SK-N-SH treated with all-trans-retinoic acid at 6 μM for 48 hours (cell line): ENCODE results near the gene CDCA3.
"Not testable (repeated sequence)": the region's sequence is repeated elsewhere in the genome, so short reads cannot be mapped to it uniquely, and the experiment has no call there.

Experiments used
- ATAC-seq: fragments of 200-7000 bp; cut with Tn5 transposase; 3 replicates; pipeline ENCODE4 v1.9.1; 2020; ENCODE audit warnings: mild to moderate bottlenecking, moderate library complexity
- ARNTL ChIP-seq: fragments of 450-650 bp; formaldehyde crosslinking; IDR thresholded peaks from 2 replicates; pipeline ENCODE4 v1.5.0; 2020; ENCODE audit warnings: low read depth, mild to moderate bottlenecking, moderate library complexity, borderline replicate concordance
- BACH2 ChIP-seq: fragments of 250-450 bp; sonication (Bioruptor Pico); IDR thresholded peaks from 2 replicates; pipeline ENCODE4 v1.9.0; 2021; ENCODE audit warnings: mild to moderate bottlenecking, borderline replicate concordance
- CREB5 ChIP-seq: fragments of 250-450 bp; sonication (Bioruptor Pico); IDR thresholded peaks from 2 replicates; pipeline ENCODE4 v1.5.1; 2020; ENCODE audit warnings: low read depth, mild to moderate bottlenecking, moderate library complexity
- CSDC2 ChIP-seq: fragments of 250-450 bp; sonication (Bioruptor Pico); IDR thresholded peaks from 2 replicates; pipeline ENCODE4 v1.5.0; 2020; ENCODE audit warnings: mild to moderate bottlenecking, moderate library complexity
- CSRNP3 ChIP-seq: fragments of 250-450 bp; sonication (Bioruptor Pico); IDR thresholded peaks from 2 replicates; pipeline ENCODE4 v1.5.1; 2021; ENCODE audit warnings: mild to moderate bottlenecking, moderate library complexity
- ESRRG ChIP-seq: fragments of 250-450 bp; sonication (Bioruptor Pico); IDR thresholded peaks from 2 replicates; pipeline ENCODE4 v1.6.1; 2021; ENCODE audit warnings: mild to moderate bottlenecking
- GLIS3 ChIP-seq: fragments of 250-450 bp; sonication (Bioruptor Pico); IDR thresholded peaks from 2 replicates; pipeline ENCODE4 v1.5.0; 2020; ENCODE audit warnings: mild to moderate bottlenecking, moderate library complexity
- ISL1 ChIP-seq: fragments of 250-450 bp; sonication (Bioruptor Pico); IDR thresholded peaks from 2 replicates; pipeline ENCODE4 v2.1.2; 2022; ENCODE audit warnings: mild to moderate bottlenecking, moderate library complexity
- OSR1 ChIP-seq: fragments of 250-450 bp; sonication (Bioruptor Pico); IDR thresholded peaks from 2 replicates; pipeline ENCODE4 v1.8.0; 2022; ENCODE audit warnings: moderate library complexity, mild to moderate bottlenecking, inconsistent platforms
- PATZ1 ChIP-seq: fragments of 250-450 bp; sonication (Bioruptor Pico); IDR thresholded peaks from 2 replicates; pipeline ENCODE4 v1.8.0; 2020; ENCODE audit warnings: mild to moderate bottlenecking, moderate library complexity, borderline replicate concordance
- PPARA ChIP-seq: fragments of 250-450 bp; sonication (Bioruptor Pico); IDR thresholded peaks from 2 replicates; pipeline ENCODE4 v1.5.0; 2020; ENCODE audit warnings: mild to moderate bottlenecking, borderline replicate concordance
- RARB ChIP-seq: fragments of 250-450 bp; sonication (Bioruptor Pico); IDR thresholded peaks from 2 replicates; pipeline ENCODE4 v1.8.0; 2021; ENCODE audit warnings: mild to moderate bottlenecking, moderate library complexity
- SNAI2 ChIP-seq: fragments of 250-450 bp; sonication (Bioruptor Pico); IDR thresholded peaks from 2 replicates; pipeline ENCODE4 v1.5.0; 2020; ENCODE audit warnings: mild to moderate bottlenecking, moderate library complexity
- TCF4 ChIP-seq: fragments of 250-450 bp; sonication (Bioruptor Pico); IDR thresholded peaks from 2 replicates; pipeline ENCODE4 v1.8.0; 2021; ENCODE audit warnings: mild to moderate bottlenecking, moderate library complexity, borderline replicate concordance
- TSHZ2 ChIP-seq: fragments of 250-450 bp; sonication (Bioruptor Pico); IDR thresholded peaks from 2 replicates; pipeline ENCODE4 v1.5.0; 2020; ENCODE audit warnings: mild to moderate bottlenecking, moderate library complexity
- ZC3H10 ChIP-seq: fragments of 250-450 bp; sonication (Bioruptor Pico); IDR thresholded peaks from 2 replicates; pipeline ENCODE4 v1.5.1; 2021; ENCODE audit warnings: mild to moderate bottlenecking, moderate library complexity
- ZFP3 ChIP-seq: fragments of 250-450 bp; sonication (Bioruptor Pico); IDR thresholded peaks from 2 replicates; pipeline ENCODE4 v1.5.0; 2020; ENCODE audit warnings: mild to moderate bottlenecking, moderate library complexity
- ZFP30 ChIP-seq: fragments of 450-650 bp; formaldehyde crosslinking; IDR thresholded peaks from 2 replicates; pipeline ENCODE4 v1.5.0; 2022; ENCODE audit warnings: mild to moderate bottlenecking, moderate library complexity
- ZNF565 ChIP-seq: fragments of 450-650 bp; formaldehyde crosslinking; conservative IDR thresholded peaks from 2 replicates; pipeline ENCODE4 v1.5.0; 2020; ENCODE audit warnings: low read depth, mild to moderate bottlenecking, moderate library complexity

The CDCA3 gene

GRCh38 chr12:6883683-6884082, 32.6 kb upstream of the CDCA3 start:
- TF ChIP-seq ZFP30 (CRISPR knock-in tag), result no peak
- no peak for TF ChIP-seq ZNF565 (CRISPR knock-in tag)
- no peak for TF ChIP-seq PPARA
- TF ChIP-seq OSR1 (CRISPR knock-in tag), result no peak
- no peak for TF ChIP-seq GLIS3 (CRISPR knock-in tag)
- no peak for ATAC-seq

GRCh38 chr12:6883252-6883651, 32.2 kb upstream of the CDCA3 start:
- no peak for ATAC-seq
- TF ChIP-seq GLIS3 (CRISPR knock-in tag) (no peak), ESRRG (CRISPR knock-in tag) (no peak), ZNF565 (CRISPR knock-in tag) (no peak), ARNTL (CRISPR knock-in tag) (no peak), TCF4 (CRISPR knock-in tag) (no peak), ZC3H10 (CRISPR knock-in tag) (no peak), RARB (CRISPR knock-in tag) (no peak), CSRNP3 (CRISPR knock-in tag) (no peak), BACH2 (no peak), PATZ1 (CRISPR knock-in tag) (no peak), ZFP30 (CRISPR knock-in tag) (no peak), PPARA (no peak), ISL1 (CRISPR knock-in tag) (no peak), SNAI2 (CRISPR knock-in tag) (no peak), TSHZ2 (no peak), ZFP3 (CRISPR knock-in tag) (no peak), CREB5 (CRISPR knock-in tag) (no peak)

GRCh38 chr12:6879824-6880223, 28.7 kb upstream of the CDCA3 start:
- ATAC-seq, result not testable (repeated sequence)

- not testable (repeated sequence) for ATAC-seq
Measured at GRCh38 chr12:6874015-6874368, 22.9 kb upstream of the CDCA3 start.

GRCh38 chr12:6873094-6874014, 22.3 kb upstream of the CDCA3 start, which contains the start of gene SPSB2:
Gene SPSB2 (minus strand): TSS chr12:6873303. CDS start chr12:6872901, 402 bp downstream.
- ATAC-seq, result peak; percentile 86
- TF ChIP-seq OSR1 (CRISPR knock-in tag) (no peak), ZFP3 (CRISPR knock-in tag) (no peak), CSDC2 (CRISPR knock-in tag) (no peak), GLIS3 (CRISPR knock-in tag) (no peak), PATZ1 (CRISPR knock-in tag) (no peak), ARNTL (CRISPR knock-in tag) (no peak), PPARA (no peak)
